Measurements from ENCODE around the gene CDH22.

- no peak for TF ChIP-seq CTCF (IDR thresholded peaks at IDR 0.05)
- TF ChIP-seq POLR2A (IDR thresholded peaks at IDR 0.05), result no peak
Measured at GRCh38 chr20:46277602-46278001, 30.7 kb downstream of the CDH22 start.

Measured in right lobe of liver (tissue), 4 donors.